Measurements from ENCODE around the gene SPINK9.
A peak's percentile ranks its signal among the peaks of the same experiment; 100 is the strongest.

Gene SPINK9

DNA sequence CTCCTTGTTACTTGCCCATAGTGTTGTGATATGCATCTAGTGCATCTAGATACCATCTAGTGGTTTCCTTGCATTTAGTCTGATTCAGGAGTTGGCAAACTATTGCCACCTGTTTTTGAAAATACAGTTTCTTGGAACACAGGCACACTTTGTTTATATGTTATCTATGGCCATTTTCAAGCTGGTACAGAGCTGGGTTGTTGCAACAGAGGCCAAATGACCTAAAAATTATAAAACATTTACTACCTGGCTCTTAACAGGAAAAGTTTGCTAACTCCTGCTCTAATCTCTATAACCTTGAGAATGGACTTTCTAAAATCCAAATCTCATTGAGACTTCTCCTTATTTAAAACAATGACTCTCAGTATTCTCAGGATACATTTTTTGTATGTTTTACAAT, 29.0 kb downstream of the SPINK9 start:
- no peak overlapping the region for H3K4me3 ChIP-seq (ENCODE audit: low read depth, low read length)
- no peak for DNase-seq (ENCODE audit: low read depth)
- TF ChIP-seq, protein P1, sequence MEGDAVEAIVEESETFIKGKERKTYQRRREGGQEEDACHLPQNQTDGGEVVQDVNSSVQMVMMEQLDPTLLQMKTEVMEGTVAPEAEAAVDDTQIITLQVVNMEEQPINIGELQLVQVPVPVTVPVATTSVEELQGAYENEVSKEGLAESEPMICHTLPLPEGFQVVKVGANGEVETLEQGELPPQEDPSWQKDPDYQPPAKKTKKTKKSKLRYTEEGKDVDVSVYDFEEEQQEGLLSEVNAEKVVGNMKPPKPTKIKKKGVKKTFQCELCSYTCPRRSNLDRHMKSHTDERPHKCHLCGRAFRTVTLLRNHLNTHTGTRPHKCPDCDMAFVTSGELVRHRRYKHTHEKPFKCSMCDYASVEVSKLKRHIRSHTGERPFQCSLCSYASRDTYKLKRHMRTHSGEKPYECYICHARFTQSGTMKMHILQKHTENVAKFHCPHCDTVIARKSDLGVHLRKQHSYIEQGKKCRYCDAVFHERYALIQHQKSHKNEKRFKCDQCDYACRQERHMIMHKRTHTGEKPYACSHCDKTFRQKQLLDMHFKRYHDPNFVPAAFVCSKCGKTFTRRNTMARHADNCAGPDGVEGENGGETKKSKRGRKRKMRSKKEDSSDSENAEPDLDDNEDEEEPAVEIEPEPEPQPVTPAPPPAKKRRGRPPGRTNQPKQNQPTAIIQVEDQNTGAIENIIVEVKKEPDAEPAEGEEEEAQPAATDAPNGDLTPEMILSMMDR (IDR thresholded peaks at IDR 0.05; ENCODE audit: insufficient read depth, low read depth, low read length, missing control alignments), result no peak

GRCh38 chr5:148368299-148368698, 32.9 kb downstream of the SPINK9 start:
- no peak for DNase-seq (ENCODE audit: low read depth)
- TF ChIP-seq, protein P1 (IDR thresholded peaks at IDR 0.05; ENCODE audit: insufficient read depth, low read depth, low read length, missing control alignments), result no peak
- no peak overlapping the region for H3K4me3 ChIP-seq (ENCODE audit: low read depth, low read length)

GRCh38 chr5:148372166-148372725, 36.9 kb downstream of the SPINK9 start:
- no peak for DNase-seq (ENCODE audit: low read depth)
- H3K4me3 ChIP-seq (ENCODE audit: low read depth, low read length), result no peak overlapping the region
- TF ChIP-seq, protein P1 (IDR thresholded peaks at IDR 0.05; ENCODE audit: insufficient read depth, low read depth, low read length, missing control alignments), result no peak

GRCh38 chr5:148372893-148373292, 37.5 kb downstream of the SPINK9 start:
- no peak overlapping the region for H3K4me3 ChIP-seq (ENCODE audit: low read depth, low read length)
- no peak for DNase-seq (ENCODE audit: low read depth)
- TF ChIP-seq, protein P1 (IDR thresholded peaks at IDR 0.05; ENCODE audit: insufficient read depth, low read depth, low read length, missing control alignments), result no peak

DNA sequence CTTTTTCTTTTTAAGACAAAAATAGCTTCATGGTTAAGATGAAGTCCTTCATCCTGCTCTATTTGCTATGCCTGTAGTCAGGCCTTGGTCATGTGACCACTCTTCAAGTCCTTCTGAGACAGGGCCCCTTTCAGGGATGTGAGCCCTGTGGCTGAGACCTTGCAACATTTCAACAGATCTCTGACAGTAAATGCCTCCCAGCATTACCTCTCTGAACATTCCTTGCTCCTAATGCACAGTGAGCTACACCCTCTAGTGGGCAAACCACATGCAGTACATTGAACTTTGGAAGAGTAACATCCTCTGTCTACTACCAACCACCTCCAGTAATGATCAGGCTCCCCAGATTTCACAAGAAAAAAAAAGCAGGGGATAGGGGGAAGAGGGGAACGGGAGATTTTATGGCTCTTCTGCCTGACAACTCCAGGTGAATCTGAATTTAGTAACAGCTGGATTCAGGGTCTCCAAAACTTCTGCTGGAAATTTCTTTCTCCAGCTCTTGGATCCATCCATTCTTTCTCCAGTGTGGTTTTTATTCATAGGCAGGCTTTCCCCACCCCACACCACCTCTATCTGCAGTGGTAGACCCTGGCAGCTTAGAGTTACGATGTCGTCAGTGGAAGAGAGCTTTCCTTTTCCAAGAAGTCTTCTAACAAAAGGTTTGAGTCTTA, 39.5 kb downstream of the SPINK9 start:
- TF ChIP-seq, protein P1 (IDR thresholded peaks at IDR 0.05; ENCODE audit: insufficient read depth, low read depth, low read length, missing control alignments), result peak; percentile 73
- DNase-seq (ENCODE audit: low read depth), result peak; percentile 51

GRCh38 chr5:148376198-148376597, 40.8 kb downstream of the SPINK9 start:
- TF ChIP-seq, protein P1 (IDR thresholded peaks at IDR 0.05; ENCODE audit: insufficient read depth, low read depth, low read length, missing control alignments), result no peak
- no peak overlapping the region for H3K4me3 ChIP-seq (ENCODE audit: low read depth, low read length)
- no peak for DNase-seq (ENCODE audit: low read depth)

More for the DNA sequence above, 39.5 kb downstream of the SPINK9 start:
- H3K4me3 ChIP-seq (ENCODE audit: low read depth, low read length), result no peak overlapping the region

DNA sequence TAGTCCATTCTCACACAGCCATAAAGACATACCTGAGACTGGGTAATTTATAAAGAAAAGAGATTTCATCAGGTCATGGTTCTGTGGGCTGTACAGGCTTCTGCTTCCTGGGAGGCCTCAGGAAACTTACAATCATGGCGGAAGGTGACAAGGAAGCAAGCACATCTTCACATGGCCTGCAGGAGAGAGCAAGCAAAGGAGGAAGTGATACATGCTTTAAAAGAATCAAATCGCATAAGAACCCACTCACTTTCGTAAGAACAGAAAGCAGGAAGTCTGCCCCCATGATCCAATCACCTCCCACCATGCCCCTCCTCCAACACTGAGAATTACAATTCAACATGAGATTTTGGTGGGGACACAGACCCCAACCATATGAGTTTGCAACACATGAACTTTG, 43.3 kb downstream of the SPINK9 start:
- TF ChIP-seq, protein P1 (IDR thresholded peaks at IDR 0.05; ENCODE audit: insufficient read depth, low read depth, low read length, missing control alignments), result no peak
- H3K4me3 ChIP-seq (ENCODE audit: low read depth, low read length), result no peak overlapping the region
- DNase-seq (ENCODE audit: low read depth), result no peak

Data from GM12865 (cell line).